Activated T-cell treated with anti-CD3 and anti-CD28 coated beads, Interleukin-2, amount 50 U/mL, for 48 hours (primary cell): ENCODE measurements around the gene JPH4.
"Not testable (repeated sequence)": the region's sequence is repeated elsewhere in the genome, so short reads cannot be mapped to it uniquely, and the experiment has no call there.

Source experiments
- DNase-seq, 2 experiments: peaks; one replicate each; pipeline ENCODE4 v3.0.0-alpha.2; 2020

The JPH4 gene

DNA sequence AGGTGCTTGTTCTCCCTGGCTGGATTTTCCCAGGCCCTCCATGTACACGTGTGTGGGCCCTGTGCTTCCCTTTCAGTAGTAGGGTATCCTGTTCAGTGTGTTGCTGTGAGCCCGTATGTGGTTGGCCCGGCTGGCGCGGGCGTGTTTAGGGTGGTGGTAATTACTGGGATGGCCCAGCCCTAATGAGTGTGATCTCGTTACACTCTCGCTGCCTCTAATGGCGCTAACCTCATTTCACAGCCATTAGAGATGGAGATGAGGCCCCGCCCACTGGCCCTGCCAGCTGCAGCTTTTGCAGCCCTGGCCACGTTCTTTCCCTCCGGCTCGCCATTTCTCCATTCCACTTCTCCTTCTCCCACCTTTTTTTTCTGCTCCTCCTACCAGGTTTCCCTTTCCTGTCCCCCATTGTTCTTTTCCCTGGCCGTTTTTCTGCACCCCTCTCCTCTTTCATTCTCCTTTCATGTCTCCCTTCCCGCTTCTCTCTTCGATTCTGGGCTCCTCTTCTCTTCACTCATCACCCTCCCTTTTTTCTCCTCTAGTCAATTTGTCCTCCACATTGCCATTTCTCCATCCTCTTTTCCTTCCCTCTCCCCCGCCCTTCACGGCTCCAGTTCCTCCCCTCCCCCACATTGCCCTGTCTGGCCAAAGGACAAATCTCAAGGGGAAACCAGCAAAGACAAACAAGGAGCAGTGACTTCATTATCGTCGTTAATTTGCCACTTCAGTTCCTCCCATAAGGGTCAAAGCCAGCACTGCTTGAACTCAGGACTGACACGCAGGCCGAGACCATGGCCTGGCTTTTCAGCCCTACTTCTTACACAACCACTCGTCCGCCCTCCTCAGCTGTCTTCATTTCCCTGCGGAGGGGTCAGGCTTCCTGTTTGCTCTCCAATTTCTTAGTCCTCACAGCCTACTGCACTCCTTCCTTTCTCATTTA lies 33.8 kb downstream of the JPH4 start:
- no peak for DNase-seq

- DNase-seq: no peak
Observed at GRCh38 chr14:23543403-23543802, 35.2 kb downstream of the JPH4 start.

DNA sequence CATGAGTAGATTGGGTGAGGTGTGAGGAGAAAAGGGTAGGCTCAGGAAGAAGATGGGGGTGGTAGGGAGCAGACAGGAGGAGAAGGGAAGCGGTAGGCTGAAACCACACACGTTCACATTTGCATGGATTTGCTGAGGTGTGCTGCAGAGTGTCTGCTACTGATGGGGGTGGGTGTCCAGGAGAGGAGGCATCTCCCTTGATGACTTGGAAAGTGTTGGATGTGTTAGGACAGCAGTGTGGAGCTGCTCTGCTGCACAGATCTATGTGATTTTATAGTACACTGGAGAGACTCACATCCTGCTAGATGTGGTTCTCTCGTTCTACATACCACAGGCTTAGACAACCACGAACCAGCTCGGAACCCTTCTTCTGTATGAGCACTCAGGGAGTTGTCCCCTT lies 36.3 kb downstream of the JPH4 start:
- no peak for DNase-seq

DNA sequence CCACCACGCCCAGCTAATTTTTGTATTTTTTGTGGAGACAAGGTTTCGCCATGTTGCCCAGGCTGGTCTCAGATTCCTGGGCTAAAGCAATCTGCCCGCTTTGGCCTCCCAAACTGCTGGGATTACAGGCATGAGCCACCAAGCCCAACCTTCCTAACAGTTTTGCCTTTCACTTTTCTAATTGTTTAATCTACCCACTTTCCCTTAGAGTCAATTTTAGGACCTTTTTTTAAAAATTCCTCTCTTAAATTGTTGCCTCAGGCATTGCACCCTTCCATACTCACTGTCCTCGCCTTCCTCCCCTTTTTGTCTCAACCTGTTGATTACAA lies 38.5 kb downstream of the JPH4 start:
- DNase-seq: no peak

DNA sequence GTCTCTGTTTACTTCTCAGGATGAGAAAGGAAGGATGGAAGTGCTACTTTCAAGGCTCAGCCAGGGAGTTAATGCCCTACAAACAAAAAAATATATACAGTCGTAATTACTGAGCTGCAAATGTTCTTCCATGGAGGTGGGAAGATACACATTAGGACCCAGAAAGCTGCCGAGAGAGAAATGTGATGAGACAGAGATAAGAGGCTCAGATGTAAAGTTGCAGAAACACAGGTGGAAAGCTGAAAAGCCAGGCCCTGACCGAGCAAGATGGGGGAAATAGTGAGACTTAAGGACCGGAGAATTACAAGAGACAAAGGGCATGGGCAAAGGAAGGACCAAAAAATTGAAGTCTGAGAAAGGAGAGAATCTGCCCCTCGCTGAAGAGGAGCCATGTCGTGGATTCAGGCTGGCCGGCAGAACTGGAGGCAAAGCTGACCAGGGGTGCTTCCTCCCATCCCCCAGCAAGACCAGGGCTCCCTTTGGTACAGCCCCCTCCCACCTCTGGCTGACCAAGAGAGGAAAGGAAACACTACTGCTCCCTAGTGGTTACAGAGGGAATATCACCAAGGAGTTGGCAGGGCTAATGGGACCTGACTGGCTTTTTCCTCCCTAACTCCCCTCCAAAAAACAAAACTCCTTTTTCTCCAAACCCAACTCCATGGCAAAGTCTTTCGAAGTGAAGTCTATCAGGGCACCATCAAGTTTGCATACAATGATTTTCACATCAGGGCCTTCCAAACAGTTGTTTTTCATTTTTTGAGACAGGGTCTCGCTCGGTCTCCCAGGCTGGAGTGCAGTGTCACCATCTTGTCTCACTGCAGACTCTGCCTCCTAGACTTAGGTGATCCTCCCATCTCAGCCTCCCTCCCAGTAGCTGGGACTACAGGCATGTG lies 39.1 kb downstream of the JPH4 start:
- peak in 1 of 2 experiments; percentile 32 for DNase-seq

DNA sequence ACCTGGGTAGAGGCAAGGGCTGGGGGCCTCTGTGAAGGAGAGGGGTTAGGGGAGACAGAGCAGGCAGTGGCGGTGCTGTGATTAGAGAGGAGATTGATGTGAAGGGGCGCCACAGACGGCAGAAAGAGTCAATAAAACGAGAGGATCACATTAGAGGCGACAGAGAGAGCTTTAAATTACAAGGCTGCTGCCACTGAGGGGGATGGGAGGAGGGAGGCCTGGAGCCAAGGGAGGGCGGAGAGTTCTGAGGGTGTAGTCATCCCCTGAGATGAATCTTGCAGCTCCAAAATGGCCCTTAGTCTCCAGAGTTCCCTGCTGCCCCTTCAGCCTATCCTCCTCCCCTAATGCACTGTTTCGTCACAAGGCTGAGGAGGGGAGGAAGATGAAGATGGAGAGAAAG lies 39.8 kb downstream of the JPH4 start:
- no peak for DNase-seq

DNA sequence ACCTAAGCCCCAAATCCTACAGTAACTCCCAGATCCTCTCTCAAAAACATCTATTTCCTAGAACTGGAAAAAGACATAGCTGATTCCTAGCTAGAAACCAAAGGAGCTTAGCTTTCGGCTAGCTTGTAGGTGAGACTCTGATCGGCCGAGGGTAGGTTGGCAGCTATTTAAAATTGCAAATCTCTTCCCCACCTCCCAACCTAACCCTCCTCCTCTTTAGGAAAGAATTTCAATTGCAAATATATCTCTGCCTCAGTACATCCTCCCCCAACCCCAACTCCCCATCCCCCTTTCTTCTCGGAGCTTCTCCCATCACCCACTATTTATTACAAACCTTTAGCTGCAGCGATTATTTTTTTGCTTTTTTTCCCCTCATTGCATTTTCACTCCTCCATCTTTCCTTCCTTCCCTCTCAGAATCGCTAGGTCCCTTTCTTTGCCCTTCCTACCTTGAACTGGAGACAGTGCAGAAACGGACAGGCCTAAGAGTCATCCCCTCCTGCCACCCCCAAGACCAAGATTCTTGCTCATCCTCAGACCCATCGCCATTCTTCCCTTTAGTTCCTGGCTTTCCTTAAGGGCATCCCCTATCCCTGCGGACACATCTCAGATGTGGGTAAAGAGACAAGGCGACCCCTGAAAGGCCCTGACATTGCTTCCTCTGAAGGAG lies 40.4 kb downstream of the JPH4 start:
- DNase-seq: no peak

DNA sequence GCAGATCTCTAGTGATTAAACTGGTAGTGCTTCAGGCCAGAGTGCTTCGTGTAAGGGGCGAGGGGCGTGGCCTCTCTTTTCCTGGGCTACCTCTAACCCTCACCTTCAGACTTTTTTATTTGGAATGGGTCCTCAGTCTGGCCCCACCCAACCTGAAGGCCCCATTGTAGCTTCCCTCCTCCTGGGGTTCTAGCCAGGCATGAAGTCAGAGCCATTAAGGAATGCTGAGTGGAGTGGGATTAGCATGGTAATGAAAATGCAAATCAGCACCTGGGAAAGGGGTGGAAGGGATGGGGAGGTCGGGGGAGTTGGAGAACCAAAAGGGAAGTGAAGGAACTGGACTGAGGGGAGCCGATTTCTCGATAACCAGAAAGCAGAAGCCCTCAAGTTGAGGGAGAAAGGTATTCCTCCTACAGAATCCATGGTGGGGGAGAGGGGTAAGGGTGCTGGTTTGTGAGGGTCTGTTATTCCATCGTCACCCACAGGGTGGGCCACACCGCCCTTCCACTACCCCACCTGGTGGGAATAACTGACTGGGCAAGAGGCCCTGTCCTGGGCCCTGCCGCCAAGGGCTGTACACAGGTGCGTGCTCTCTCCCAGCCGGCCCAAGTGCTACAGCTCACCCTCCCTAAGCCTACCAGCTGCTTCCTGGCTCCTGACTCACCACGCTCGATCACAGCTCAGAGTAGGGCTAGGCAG lies 41.1 kb downstream of the JPH4 start:
- no peak for DNase-seq

- not testable (repeated sequence) for DNase-seq
Observed at GRCh38 chr14:23536906-23537305, 41.7 kb downstream of the JPH4 start.

DNA sequence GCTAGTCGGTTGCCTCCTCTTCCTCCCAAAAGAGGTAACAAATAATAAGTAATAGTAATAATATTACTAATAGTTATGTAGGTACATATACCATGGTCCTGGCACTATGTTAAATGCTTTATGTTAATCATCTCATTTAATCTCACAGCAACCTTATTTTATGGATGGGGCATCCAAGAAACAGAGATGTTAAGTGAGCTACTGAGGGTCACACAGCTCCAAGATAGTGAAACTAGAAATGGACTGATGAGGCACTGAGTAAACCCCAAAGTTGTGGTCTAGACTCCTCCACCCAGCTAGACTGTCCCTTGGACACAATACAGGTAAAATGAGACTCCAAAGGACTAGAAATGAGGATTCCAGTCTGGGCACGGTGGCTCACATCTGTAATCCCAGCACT lies 42.1 kb downstream of the JPH4 start:
- no peak for DNase-seq

DNA sequence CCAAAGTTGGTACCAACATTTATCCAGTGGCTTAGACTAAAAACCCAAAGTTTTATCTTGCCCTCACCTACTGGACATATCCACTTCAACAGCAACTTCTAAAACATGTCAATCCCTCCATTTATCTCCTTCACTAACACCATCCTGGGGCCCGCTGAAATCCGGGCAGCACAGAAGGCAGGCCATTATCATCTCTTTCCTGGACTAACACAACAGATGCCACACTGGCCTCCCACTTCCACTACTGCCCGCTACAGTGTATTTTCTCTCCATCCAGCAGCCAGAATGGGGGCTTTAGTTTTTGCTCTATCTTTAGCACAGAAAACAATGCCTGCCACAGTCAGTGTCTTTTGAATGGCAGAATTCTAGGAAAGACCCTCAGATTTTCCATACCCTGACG lies 42.6 kb downstream of the JPH4 start:
- DNase-seq: no peak

GRCh38 chr14:23533652-23534435 lies 44.7 kb downstream of the JPH4 start:
- DNase-seq: no peak

DNA sequence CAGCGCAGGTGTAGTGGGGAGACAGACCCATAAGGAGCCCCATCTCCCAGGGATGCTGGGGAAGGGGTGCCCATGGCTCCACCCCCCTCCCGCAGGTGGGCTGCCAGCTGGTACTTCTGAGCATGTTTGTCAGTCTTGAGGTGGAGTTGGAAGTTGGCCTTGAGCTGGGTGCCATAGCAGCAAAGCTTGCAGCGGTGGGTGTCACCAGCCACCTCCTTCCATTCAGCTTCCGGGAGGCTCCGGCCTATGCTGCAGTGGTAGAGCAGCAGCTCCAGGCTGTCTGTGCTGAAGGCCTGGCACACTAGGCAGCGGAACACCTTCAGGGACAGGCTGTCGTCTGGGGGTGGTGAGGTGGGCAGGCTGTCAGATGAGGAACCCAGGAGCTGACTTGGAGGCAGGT lies 45.9 kb downstream of the JPH4 start:
- no peak for DNase-seq

DNA sequence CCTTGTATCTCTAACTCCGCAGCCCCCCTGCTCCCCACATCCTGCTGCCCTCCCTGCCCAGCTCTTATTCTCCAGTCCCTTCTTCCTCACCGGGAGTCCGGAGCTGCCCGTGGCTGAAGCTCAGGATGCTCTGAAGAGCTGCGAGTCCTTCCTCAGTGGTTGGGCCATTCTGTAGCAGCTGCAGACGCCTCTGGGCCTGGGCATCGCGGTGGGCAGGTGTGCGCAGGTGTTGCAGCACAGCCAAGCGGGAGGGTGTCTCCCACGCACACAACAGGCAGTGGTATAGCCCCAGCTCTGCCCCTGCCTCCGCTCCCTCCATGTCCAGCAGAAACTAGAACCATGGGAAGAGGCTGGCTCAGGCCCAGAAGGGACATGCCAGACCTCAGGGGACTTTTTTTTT lies 47.2 kb downstream of the JPH4 start:
- no peak for DNase-seq

- no peak for DNase-seq
Observed at GRCh38 chr14:23530375-23531055, 48.1 kb downstream of the JPH4 start.

DNA sequence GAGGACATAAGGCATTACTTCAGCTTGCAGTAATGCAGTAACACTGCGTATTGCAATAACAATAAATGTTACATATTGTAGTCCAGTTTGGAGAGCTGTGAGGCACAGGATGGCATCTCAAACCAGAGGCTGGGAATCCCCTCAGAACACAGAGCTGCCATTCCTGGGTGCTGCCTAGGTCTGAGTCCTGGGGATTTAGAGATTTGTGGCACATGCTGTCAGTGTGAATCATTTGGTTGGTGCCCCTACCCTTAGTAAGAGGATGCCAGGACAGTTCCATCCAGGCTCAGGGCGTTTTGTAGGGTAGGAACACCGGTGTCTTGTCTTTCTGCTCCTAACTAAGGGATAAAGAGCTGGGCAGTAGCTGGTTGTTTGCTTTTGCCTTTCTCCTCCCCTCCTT lies 49.6 kb downstream of the JPH4 start:
- no peak for DNase-seq

DNA sequence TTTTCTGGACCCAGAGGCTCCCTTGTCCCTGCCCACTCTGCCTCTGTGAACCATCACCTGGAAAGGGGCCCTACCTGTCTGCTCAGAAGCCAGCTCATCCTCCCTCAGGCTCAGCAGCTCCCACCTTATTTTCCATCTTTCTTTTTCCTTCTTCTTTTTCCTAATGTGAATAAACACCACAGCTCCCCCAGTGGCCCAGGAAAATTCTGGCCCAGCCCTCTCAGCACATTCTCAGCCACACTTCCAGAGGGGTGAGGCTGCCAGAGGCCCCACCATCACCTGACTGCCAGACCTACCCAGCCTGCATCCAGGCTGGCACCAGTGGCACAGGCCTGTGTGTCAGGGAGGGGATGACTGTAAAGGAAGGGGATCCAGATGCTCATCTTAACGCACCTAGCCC lies 50.0 kb downstream of the JPH4 start:
- DNase-seq: no peak

DNA sequence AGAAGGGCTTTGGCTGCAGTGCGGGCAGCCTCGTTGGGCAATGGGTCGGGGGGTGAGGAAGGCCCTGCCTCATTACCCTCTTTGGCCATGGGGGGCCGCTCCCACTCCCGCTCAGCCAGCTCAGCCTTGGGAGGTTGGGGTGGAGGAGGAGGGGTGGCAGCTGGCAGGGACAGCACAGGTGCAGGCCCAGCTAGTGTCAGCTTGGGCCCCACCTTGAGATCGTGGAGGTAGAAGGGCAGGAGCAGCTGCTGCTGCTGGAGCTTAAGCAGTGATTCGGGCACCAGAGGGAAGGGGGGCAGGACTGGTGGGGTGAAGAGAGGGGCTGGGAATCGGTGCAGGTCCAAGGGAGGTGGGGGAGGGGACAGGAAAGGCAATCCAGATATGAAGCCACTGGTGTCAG lies 53.0 kb downstream of the JPH4 start:
- DNase-seq: no peak

DNA sequence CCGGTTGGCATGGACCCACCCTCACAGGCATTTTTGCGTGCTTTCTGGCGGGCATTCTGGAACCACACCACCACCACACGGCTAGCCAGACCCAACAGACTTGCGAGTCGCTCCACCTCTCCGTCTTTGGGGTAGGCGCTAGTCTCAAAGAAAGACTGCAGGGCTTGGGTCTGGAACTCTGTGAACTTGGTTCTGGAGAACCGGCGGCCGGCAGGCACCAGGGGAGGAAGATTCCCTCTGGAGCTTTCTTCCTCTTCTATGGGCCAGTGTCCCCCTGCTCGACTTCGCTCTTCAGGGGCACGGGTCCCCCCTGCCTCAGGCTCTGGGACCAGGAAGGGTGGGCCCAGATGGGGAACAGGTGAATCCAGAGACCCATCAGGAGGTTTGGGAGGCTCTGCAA lies 53.6 kb downstream of the JPH4 start:
- DNase-seq: no peak

DNA sequence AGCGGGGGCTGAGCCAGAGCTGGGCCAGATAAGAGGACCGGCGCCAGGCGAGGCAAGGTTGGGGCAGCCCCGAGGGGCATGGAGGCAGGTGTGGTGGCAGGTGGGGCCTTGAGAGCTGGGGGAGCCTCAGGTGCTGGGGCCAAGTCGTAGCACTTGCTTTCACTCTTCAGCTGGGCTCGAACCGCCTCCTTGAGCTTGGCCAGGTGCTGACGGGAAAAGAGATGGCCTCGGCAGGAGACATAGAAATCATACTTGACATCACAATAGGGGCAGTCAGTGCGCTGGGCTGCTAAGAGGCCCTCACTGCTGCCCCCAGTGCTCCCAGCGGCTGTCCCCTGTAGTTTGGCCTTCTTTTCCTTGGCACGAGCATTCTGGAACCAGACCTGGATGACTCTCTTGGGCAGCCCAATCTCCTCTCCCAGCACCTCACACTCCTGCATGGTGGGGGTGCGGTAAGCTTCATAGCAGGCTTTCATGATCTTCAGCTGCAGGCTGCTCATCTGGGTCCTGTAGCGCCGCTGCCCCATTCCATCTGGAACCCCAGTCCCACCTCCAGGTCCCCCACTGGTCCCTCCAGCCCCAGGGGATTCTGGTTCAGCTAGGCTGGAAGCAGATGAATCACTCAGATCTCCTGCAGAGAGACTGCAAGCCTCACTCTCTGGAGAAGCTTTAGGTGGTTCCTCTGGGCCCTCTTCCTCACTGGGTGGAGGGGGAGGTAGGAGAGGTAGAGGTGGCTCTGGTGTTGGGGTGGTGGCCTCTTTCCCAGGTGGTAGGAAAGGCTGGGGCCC lies 55.2 kb downstream of the JPH4 start:
- DNase-seq: no peak
